HPDE6-E6E7 (cell line): ENCODE data around the gene LIN28A.

ENCODE experiments used
- DNase-seq: peaks from one replicate; pipeline ENCODE4 v3.0.0; 2011; ENCODE audit warnings: missing footprints; ENCODE audit errors: extremely low spot score

LIN28A gene

DNA sequence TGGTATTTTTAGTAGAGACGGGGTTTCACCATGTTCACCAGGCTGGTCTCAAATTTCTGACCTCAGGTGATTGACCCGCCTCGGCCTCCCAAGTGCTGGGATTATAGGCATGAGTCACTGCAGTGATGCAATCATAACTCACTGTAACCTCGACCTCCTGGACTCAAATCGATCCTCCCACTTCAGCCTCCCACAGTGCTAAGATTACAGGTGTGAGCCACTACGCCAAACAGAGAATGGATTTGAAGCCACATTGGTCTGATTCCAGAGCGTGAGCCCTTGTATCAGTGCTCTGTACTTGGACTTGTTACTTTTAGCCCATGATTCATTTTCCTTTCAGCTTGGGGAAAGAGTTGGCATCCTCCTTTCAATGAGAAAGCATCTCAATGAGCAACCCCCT, 23.2 kb upstream of the LIN28A start:
- DNase-seq = no peak

- DNase-seq = no peak
Measured at GRCh38 chr1:26388791-26389445, 21.7 kb upstream of the LIN28A start.

DNA sequence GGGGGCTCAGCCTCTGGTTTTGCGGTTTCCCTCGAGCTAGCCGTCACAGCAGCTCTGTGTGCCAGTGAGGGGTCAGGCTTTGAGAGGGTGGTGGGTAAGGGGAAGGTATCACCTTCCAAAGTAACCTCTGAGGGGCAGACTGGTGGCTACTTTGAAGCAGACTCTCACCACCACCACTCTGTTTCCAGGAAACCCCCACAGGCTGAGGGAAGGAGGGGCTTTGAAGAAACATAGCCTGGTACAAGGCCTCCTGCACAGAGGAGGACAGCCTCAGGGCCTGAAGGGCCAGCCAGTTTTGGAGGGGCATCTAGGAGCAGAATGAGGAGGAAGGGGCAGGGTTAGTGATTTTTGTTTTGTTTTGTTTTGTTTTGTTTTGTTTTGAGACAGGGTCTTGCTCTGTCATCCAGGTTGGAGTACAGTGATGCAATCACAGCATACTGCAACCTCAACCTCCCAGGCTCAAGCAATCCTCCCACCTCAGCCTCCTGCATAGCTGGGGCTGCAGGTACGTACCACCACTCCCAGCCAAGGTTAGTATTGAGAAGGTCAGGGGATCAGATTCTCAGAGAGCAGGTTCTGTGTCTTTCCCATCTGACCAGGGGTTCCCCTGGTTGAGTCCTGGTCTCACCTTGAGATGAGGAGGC, 20.9 kb upstream of the LIN28A start:
- no peak for DNase-seq

DNA sequence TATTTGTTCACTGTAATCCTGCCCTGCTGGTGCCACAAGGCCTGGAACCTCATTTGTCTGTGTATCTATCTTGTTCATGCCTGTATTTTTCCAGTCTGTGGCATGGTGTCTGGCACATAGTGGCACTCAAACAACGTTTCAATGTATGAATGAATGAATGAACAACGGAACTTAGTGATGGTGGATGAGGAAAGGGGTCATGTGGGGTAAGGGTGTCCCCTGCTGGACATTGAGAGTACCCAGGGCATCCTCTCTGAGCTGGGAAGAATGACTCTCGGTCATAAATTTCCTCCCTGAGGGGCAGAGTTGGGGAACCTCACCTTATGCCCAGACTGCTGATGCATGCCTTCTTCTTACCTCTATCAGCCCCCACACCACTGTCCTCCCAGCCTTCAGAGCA, 19.2 kb upstream of the LIN28A start:
- DNase-seq = peak; percentile 73

DNA sequence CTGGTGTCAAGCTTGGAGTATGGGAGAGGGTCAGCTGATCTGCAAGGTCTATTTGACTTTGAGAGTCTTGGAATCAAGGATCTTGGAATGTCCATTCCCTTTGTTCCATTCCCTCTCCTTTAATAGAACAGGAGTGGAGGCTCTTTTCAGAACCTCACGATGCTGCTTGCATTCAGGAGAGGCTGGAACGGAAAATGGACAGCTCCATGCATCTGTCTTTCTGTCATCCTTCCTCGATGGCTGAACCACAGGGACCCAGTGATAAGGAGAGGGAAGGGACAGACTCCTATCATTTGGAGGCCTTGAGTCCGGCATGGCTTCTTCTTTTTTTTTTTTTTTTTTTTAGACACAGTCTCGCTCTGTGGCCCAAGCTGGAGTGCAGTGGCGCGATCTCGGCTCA, 14.9 kb upstream of the LIN28A start:
- DNase-seq = no peak

- no peak for DNase-seq
Measured at GRCh38 chr1:26399034-26399433, 11.6 kb upstream of the LIN28A start.

DNA sequence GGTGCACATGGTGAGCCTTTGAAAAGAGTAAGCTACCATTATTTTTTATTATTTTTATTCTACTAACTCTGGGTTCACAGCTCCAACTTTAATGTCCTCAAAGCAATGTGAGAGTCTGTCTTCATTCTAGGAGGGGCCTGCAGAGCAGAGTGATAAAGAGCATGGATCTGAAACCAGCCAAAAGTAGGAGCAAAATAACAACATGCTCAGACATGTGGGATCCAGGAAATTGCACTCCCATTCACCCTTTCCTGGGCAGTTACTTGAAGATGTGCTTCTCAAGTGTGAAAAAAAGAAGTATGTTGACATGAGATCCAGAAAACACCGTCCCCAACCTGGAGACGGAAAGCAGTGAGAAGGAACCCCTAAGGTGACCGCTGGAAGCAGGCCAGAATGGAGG, 8.7 kb upstream of the LIN28A start:
- DNase-seq = no peak

DNA sequence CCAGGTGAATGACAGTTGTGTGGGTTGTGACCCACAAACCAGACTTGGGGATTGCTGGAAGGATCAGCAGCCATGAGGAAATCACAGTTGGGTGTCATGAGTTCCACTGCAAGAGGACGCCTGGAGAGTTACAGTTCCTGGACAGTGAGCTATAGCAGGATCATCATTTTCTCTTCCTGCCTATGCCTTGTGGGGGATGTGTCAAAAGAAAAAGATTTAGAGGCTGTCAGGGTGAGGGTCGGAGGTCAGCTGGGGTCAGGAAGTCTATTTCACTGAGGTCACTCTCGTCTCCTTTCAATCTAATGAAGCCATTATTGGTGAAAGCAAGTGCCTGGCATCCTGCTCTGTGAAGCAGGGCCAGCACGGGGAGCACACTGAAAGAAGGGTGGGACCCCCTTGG, 7.0 kb upstream of the LIN28A start:
- no peak for DNase-seq

GRCh38 chr1:26404641-26405040, 6.0 kb upstream of the LIN28A start:
- no peak for DNase-seq

GRCh38 chr1:26405281-26405915, 5.2 kb upstream of the LIN28A start:
- DNase-seq = no peak

DNA sequence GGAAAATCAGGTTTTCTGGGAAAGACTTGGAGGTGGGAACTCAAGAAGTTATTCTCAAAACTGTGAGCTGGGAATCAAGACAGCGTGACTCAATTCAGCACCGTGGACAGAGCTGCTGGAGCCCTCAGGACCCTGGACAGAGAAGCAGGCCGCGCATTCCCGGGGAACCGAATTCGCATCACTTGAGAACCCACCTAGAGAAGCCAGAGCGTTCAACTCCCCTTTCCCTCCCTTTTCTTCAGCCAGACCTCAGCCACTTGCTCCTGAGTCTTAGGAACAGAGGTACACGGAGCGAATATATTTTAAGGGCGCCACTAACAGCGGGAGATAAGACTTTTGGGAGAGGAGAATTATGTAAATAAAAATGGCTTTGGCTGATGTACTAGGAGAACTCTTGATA, 2.0 kb upstream of the LIN28A start:
- peak; percentile 61 for DNase-seq

DNA sequence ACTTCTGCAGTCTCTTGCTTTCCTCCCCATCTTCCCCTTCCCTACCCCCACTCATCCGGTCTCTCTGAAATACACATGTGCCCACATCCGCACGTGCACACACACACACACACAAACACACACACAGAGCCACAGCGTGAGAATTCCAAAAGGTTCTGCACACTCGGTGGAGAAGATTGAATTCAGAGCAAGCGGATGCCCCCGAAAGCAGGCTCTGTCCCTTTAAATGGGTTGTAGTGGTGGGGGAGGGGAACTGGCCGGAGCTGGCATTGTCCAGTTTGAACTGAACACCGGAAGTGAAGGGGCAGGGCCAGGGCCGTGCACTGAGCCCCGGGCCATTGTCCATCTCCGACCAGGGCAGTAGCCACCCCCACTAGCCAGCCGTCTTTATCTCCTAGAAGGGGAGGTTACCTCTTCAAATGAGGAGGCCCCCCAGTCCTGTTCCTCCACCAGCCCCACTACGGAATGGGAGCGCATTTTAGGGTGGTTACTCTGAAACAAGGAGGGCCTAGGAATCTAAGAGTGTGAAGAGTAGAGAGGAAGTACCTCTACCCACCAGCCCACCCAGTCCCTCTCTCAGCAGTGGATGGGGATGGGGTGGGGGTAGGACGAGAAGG, 1.3 kb upstream of the LIN28A start:
- no peak for DNase-seq

DNA sequence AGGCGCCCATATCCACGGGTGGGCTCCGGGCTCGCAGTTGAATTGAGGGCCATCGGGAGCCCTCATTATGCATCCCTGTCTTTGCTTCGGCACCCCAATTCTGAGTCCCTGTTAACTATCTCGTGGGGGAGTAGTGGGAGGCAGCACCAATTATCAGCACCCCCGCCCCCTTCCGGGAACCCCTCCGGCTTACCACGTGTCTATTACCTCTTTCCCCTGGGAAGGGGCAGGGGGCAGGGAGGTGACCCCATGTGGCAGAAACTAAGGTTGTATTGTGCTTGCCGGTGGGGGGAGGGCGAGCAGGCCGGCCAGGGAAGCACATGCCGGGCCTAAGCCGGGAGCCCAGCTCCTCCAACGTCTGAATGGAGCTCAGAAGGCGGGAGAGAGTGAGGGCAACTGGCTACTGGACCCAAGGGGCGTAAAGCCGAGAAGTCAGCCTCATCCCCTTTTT, 1.0 kb downstream of the LIN28A start:
- no peak for DNase-seq

- no peak for DNase-seq
Measured at GRCh38 chr1:26412180-26412840, 1.7 kb downstream of the LIN28A start.

GRCh38 chr1:26413031-26413430, 2.4 kb downstream of the LIN28A start:
- DNase-seq = no peak

DNA sequence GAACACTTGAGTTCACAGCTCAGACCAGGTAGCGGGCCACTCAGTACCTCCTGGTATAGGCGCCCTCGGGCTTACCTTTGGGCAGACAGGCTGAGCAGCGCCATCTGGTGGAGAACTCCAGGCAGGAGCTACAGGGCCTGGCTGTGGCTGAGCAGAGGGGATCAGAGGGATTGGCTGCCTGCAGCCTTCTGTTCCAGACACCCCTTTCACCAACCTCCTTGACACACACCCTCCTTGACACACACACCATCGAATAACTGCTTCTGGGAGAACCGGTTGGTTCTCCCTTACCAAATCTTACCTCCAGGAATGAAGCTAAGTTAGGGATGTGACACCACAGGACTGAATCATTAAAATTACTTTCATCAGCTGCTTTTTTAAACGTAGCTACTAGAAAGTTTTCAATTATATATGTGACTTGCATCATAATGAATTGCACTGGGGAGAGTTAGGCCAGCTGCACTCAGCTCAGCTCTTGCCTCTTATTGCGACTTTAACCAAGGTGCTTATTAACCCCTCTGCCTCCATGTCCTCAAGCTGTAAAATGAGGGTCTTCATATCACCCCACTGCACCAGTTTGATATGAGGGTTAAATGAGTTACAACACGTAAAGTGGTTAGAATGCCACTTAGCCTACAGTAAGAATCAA, 6.6 kb downstream of the LIN28A start:
- peak; percentile 85 for DNase-seq

DNA sequence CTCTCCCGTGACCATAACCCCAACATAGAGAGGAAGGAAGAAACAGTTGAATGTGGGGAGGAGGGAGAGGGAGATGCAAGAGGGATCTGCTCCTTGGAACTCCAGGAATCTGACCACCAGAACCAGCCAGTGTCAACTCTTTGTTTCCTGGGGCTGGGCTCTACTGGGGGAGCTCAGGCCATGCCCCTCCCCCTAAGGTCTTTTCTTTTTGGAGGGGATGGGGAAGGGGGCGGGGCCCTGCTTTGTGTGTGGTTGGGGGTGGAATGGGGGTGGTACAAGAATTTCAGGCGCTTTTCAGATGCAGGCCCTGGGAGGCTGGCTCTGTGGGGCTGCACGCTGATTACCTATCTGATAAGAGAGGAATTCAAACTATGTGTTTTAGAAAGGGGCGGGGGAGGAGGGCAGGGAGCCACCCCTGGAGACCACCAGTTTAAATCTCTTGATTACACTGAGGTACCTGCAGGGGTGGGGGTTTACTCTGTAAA, 8.3 kb downstream of the LIN28A start:
- DNase-seq = no peak

GRCh38 chr1:26419494-26419893, 8.9 kb downstream of the LIN28A start:
- DNase-seq = no peak

DNA sequence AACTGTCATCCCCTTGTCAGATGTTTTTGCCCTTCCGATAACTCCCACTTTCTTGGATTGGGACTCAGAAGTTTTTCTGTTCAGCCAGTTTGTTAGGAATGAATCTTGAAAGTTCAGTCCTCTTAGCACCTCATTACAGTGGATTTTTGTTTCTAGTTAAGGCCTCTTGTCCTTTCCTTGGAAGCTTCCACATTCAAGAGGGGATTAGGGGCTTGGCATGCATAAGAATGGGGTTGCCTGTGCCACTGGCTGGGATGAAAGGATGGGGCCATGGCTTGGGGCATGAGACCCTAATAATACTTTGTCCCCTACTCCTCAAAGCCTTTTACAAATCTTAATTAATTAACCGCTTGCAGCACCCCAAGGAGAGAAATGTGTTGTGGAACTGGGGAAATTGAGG, 19.1 kb downstream of the LIN28A start:
- no peak for DNase-seq

- DNase-seq = peak; percentile 96
Measured at GRCh38 chr1:26431979-26432695, 21.5 kb downstream of the LIN28A start, which contains the start of gene DHDDS. Gene DHDDS, plus strand, starts transcription at chr1:26432321. Its CDS starts 625 bp downstream, at chr1:26432946.

DNA sequence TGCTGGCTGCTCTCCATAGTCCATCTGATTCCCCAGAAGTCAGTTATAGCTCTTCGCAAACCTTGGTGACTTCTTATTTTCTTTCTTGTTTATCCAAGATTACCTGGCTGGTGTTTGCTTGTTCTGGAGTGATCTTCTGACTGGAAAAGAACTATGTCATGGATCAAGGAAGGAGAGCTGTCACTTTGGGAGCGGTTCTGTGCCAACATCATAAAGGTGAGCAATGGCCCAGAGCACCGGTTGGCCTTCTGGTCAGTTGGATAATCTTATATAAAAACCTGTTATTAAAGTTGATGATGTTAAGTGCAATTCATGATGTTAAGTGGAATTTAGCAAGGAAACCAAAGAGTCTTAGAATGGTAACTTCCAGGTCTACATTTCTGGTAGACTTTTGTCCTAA, 22.2 kb downstream of the LIN28A start:
- no peak for DNase-seq
